CD4-positive, alpha-beta T cell treated with Interferon alpha-2 for 1 hour (primary cell): ENCODE measurements around the gene TRIP10.
A peak's percentile ranks its signal among the peaks of the same experiment; 100 is the strongest.
"Not testable (repeated sequence)": the region's sequence is repeated elsewhere in the genome, so short reads cannot be mapped to it uniquely, and the experiment has no call there.

Source experiments
- DNase-seq, 2 donors: peaks; one replicate each; pipeline ENCODE4 v3.0.0-alpha.2; 2020 to 2022

Gene TRIP10

DNA sequence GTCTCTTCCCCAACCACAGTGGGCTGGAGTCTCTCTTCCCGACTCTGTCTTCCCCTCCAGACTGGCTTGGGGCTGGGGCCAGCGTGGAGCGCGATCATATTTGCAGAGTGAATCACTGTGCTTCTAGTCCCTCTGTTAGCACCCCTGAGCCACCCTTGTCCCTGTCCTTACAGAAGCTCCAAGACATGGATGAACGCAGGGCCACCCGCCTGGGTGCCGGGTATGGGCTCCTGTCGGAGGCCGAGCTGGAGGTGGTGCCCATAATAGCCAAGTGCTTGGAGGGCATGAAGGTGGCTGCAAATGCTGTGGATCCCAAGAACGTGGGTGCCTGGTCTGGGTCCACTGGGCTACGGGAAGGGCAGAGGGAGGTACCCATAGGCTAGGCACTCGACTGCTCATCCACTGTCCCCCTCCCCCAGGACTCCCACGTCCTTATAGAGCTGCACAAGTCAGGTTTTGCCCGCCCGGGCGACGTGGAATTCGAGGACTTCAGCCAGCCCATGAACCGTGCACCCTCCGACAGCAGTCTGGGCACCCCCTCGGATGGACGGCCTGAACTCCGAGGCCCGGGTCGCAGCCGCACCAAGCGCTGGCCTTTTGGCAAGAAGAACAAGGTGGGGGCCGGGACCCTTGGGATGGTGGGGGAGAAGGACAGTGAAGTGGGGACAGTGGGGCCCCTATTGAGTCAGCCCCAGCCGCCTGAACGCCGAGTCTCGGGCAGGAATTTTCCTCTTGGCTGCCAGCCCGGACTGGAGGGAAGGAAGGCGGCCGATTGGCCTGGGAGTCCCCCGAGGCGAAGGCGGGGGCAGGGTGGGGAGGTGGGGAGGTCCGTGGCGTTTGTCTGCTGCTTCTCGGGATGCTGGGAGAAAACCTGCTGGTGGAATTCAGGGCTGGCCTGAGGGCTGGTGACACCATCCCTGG is 5.2 kb downstream of the TRIP10 start:
- no peak for DNase-seq

DNA sequence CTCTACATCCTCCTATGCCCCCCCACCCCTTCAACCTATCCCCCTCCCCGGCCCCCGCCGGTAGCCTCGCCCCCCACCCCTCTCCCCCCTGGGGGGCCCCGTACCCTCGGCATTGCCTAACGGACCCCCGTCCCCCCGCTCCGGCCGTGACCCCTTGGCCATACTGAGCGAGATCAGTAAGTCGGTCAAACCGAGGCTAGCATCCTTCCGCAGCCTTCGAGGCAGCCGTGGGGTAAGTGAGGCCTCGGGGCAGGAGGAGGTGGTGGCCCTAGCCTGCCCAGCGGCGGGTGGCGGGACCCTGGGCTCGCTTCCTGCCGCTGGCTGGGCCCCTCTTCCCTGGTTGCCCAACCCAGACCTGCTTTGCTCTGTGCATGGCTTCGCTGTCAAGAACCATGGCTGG is 6.5 kb downstream of the TRIP10 start:
- no peak for DNase-seq

DNA sequence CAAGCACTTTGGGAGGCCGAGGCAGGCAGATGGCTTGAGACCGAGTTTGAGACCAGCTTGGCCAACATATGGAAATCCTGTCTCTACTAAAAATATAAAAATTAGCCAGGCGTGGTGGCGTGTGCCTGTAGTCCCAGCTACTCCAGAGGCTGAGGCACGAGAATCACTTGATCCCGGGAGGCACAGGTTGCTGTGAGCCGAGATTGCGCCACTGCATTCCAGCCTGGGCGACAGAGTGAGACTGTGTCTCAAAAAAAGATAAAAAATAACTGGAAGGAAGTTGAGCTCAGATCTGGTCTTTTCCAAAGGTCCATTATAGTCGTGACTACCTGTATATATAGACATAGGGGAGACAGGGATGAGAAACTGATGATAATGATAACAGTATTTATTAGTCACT is 9.1 kb downstream of the TRIP10 start:
- DNase-seq, result not testable (repeated sequence)

DNA sequence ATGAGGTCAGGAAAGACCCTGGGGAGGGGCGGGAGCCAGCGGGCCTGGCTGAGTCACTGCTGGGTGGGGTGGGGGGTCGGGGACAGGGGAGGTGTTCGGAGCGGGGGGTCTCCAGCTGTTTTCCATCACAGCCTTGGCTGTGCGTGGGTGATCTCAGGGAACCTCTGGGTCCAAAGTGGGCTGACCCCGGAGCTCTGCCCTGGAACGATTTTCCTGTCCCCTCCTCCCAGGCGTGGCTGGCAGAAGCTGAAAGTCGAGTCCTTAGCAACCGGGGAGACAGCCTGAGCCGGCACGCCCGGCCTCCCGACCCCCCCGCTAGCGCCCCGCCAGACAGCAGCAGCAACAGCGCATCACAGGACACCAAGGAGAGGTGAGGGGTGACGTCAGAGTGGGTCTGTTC is 10.6 kb downstream of the TRIP10 start:
- DNase-seq, result no peak

DNA sequence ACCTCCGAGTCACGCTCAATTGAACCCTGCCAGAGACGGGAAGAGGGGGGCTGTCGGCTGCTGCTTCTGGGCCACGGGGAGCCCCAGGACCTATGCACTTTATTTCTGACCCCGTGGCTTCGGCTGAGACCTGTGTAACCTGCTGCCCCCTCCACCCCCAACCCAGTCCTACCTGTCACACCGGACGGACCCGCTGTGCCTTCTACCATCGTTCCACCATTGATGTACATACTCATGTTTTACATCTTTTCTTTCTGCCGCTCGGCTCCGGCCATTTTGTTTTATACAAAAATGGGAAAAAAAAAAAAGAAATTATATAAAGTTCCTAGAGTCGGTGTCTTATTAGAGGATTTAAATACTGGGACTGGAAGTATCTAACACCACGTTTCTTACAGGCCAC is 11.7 kb downstream of the TRIP10 start:
- no peak for DNase-seq

DNA sequence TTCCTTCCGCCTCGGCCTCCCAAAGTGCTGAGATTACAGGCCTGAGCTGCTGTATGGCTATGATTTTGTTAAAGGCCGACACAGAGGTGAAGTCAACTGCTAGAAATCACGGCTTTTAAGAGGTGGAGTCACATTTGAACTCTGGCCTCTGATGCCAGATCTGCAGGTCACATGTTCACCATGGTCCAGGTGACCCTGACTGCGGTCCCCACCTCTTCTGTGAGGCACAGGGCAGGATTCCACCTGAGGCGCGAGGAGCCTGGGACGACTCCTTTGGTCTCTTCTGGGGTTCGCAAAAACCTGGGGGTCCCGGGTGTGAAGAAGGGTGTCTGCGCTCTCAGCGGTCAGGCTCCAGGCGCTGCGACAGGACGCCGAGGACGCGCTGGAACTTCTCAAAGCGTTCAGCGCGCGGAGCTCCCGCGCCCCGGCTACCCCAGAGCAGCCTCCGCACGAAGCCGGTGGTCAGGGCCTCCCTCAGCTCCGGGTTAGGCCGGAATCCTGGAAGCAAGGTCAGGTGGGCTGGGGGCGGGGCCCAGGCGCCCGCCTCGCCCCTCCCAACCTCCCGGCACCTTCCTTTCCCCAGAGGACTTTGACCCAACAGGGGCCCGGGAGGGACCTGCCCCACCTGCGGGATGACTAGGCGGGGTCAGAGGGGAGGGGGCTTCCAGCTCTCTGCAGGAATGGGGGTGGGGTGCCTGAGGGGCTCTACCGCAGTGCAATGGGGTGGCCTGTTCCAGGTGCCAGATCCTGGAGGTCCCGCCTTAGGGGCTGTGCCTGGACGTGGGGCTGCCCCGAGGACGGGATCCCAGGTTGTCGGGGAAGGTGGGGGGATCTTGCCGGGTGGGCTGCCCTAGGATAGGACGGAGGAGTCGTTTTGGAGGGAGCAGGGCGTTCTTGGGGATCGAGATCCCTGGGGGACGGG is 13.0 kb downstream of the TRIP10 start:
- DNase-seq, result no peak

DNA sequence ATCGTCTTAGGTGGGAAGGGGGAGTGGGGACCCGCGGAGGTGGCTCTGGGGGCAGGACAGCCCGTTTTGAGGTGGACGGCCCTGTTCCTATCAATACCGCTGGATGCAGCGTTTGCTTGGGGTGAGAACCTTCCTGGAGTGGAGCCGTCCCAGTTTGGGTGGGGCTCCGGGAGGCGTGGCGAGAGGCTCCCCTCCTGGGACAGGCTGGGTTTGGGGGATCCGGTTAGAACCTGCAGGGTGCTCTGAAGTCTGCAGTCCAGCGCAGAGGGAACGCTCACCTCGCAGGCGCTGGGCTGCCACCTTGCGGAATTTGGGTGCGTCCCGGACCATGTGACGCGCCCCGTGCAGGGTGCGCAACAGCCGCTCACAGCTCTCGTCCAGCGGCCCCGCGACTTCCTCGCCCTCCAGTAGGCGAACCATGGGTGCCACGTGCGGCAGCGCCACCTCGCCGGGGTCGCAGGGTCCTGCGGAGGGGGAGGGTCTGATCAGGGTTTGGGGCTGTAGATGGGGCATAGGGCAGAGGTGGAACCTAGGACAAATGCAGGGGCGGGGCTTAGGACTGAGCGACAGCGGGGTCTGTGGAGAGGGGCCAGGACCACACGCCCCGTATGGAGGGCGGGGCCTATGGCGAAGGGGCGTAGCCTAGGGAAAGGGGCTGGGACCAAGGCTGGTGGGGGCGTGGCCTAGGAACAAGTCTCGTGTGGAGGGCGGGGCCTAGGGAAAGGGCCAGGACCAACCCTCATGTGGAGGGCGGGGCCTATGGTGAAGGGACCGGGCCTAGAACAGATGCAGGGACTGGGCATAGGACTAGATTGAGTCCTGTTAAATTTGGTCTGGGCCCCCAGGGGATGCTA is 13.9 kb downstream of the TRIP10 start:
- peak; percentile 86 to 87 for DNase-seq

DNA sequence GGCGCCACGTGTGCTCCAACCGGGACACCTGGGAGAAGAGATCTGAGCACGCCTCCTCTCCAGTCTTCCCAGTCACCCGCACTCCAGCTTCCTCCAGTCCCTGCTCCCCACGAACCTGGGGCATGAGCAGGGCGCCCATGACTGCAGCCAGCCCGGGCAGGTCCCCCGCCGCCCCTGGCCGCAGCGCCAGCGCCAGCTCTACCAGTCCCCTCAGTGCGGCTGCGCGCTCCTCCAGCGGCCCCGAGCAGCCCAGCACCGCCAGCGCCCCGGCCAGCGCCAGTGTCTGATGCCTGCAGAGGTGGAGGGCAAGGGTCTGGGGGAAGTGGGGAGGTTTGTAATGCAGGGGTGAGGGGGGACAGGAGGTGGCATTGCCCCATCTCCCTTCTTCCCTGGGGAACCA is 14.7 kb downstream of the TRIP10 start:
- DNase-seq, result no peak

DNA sequence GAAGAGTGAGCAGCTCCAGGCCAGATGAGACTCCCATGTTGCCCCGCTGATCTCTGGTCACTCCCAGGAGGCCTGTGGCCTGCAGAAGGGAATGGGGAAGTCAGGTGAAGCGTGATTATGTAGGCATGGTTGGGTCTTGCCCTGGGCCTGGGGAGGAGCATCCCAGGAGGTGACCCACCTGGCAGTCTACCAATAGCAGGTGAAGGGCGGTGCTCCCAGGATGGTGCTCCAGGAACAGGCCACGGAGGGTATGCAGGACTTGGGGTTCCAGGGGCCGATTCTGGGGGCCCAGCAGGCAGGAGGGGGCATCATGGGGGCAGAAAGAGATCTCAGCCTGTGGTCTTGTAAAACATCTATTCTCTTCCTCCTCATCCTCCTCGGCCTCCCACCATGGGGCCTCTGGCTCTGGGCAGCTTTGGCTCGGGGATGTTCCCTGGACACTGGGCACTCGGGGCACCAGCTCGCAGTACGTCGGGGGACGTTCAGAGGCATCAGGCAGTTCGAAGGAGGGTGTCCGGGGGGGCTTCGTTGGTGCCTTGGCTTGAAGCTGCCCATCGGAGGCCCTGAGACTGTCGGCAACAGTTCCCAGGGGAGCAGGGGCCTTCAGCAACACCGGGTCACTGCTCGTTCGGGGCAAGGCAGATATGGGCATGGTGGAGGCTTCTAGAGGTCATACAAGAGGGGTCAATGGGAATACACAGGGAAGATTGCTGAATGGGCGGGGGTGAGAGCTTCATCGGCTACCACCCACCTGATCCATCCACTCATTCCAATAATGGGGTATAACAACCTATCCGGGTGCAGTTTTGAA is 15.4 kb downstream of the TRIP10 start:
- DNase-seq, result no peak

DNA sequence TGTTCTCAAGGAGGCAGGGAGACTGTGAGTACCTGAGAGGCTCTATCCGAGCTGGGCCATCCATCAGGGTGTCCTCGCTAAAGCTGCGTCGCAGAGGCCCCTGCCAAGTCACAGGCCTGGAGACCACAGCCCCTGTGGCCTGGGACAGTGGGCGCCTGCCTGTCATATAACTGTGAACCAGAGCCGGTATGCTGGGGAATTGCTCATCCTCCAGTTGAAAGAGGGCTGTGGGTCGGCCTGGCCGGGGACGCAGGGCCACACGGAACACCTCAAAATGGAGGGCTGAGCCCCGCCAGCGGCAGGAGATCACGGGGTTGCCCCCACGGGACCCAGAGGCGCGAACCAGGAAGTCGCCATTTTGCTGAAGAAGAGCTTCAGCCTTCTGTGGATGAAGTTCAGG is 21.1 kb downstream of the TRIP10 start:
- no peak for DNase-seq

DNA sequence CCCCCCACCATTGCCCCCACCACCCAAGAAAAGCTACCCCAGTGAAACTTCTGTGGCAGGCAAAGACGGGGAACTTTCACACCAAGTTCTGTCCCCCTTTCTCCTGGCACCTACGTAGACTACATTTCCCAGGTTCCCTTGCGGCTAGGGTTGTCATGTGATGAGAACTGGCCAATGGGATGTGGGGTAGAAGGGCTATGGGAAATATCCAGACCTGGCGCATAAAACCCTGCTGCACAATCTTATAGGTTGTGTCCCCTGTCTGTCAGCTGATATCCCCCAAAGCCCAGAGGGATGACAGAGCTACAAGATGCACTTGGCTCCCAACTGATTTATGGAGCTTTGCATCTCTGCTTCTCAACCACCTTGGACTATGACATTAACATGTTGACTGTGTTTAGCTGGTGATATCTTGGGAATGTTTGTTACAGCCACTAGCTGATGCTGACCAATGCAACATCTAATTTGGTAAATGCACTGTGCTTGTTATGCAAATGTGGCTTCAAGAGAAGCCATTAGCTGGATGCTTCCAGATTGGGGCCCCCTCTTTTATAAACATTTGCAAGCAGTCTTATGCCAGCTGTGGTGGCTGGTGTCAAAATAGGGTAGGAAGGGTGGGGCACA is 21.7 kb downstream of the TRIP10 start:
- peak; percentile 23 to 37 for DNase-seq

DNA sequence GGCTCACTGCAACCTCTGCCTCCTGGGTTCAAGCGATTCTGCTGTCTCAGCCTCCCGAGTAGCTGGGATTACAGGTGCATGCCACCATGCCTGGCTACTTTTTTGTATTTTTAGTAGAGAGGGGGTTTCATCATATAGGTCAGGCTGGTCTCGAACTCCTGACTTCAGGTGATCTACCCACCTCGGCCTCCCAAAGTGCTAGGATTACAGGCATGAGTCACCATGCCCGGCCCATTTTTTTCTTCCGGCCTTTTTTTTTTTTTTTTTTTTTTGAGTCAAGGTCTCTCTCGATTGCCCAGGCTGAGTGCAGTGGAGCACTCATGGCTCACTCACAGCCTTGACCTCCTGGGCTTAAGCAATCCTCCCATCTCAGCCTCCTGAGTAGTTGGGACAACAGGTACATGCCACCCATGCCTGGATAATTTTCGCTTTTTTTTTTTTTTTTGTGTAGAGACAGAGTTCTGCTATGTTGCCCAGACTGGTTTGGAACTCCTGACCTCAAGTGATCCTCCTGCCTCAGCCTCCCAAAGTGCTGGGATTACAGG is 22.8 kb downstream of the TRIP10 start:
- DNase-seq, result not testable (repeated sequence)

DNA sequence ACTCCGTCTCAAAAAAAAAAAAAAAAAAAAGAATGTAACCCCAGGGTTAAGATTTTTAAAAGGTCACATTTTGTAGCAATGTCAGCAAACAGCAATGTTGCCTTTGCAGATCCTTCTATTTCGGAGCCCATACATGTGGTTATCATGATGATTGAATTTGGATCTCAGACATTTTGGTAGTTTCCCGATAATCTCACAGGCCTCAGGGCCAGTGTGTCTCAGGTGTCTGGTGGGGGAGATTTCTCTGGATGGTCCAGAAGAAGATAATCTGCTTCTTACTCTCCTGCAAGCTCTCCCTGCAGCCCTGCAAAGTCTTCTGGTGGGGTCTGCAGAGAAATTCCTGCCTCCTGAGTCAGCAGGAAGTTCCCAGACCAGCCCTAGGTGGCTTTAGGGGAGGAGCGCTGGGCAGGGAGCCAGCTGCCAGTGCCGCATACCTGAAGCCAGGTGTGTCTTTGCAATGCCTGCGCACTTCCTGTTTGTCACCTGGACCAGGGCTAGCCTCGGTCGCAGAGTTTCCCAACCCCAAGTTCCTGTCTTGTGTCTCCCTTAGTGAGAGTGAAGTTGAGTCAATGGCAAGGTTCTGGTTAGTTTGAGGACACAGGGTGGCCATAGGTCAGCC is 26.4 kb downstream of the TRIP10 start:
- peak in 1 of 2 donors; percentile 44 for DNase-seq

DNA sequence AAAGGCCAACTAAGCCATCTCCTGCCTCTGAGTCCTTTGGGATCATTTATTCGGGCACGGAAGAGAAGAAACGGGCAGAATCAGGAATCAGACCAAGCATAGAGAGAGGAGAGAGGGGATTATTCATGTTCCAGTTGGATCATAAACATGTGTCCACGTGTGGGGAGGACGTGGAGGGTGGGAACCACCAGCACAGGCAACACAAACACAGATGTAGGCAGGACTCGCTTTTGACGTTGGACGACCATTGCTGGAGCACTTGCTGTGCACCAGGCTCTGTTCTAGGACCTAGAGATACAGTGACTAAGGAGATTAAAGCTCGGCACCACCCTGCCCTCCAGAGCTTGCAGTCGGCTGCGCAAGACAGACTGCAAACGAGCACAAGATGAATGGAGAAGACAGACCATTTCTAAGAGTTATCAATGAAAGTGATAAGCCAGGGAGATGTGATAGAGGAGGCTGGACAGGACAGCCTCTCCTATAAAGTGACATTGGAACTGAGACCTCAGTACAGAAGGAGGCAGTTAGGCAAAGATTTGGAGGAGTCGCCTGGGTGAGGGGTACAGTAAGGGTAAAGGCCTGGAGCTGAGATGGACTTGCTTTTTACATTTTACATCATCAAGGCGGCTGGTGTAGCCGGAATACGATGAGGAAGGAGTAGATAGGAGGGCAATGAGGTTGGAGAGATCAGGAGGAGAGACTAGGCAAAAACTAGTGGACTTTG is 27.0 kb downstream of the TRIP10 start:
- peak in 1 of 2 donors; percentile 28 for DNase-seq

DNA sequence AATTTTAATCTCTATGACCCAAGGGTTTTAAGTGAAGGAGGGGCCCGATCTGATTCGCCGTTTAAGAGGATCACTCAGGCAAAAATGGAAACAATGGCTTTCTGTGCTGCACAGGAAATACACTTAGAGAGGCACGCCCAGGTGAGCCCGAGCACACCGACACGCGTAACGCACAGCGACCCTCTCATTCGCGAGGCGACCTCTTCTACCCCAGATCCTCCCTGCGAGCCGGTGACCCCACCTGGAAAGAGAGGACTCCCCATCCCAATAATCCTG is 27.5 kb downstream of the TRIP10 start:
- peak in 1 of 2 donors; percentile 79 for DNase-seq

DNA sequence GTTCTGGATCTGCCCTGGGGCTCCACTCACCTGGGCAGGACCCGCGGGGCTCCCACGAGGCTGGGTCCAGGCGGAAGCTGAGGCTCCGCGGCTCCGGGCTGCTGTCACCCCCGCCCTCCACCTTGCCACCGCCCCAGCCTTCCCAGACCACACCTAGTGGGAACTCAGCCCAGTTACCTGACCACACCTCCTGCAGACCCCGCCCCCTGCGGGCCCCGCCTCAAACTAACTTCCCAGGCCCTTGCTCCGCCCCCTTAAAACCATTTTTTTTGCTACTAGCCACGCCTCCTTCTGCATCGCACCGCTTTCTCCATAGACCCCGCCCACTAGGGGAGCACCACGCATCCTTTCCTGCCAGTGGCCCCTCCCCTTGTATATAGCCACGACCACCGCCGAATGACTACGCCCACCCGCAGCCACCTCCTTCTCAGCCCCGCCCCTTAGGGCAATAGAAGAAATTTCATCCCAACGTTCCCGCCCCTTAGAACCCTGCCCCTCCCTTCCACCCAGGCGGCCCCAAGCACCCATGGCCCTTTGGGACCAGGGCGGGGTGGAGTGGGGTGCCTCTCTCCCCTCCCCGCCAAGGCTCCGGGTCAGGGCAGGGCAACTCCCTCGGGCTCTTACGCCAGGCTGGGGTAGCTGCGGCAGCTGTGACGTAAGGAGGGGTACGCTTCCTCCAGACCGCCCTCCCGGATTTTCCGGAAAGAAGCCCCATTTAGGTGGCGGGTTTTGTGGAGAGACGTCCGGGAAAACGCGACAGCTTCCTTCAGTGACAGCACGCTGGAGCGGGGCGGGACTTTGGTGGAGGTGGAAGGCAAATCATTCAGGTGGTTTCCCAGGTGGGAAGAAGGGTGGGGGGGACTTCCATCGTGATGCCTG is 28.1 kb downstream of the TRIP10 start, which contains the start of gene SH2D3A:
TSS of gene SH2D3A (minus strand) at position 79 of the 879 bp plus-strand sequence. CDS start 3,687 bp downstream, outside the sequence.
- DNase-seq, result peak; percentile 97 to 98

DNA sequence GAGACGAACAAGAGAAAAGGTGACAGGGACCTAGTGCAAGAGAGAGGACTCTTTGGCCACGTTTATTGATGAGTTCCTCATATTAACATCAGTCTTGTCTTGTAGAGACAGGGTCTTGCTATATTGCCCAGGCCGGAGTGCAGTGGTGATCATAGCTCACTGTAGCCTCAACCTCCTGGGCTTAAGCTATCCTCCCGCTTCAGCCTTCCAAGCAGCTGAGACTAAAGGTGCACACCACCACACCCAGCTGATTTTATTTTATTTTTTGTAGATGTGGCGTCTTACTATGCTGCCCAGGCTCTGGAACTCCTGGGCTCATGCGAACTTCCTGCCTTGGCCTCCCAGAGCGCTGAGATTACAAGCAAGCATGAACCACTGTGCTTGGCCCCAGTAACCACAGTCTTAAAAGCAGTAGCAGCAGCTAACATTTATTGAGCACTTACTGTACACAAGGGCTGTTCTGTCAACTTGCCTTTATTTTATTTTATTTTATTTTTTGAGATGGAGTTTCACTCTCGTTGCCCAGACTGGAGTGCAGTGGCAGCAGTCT is 28.8 kb downstream of the TRIP10 start:
- peak; percentile 23 to 48 for DNase-seq

DNA sequence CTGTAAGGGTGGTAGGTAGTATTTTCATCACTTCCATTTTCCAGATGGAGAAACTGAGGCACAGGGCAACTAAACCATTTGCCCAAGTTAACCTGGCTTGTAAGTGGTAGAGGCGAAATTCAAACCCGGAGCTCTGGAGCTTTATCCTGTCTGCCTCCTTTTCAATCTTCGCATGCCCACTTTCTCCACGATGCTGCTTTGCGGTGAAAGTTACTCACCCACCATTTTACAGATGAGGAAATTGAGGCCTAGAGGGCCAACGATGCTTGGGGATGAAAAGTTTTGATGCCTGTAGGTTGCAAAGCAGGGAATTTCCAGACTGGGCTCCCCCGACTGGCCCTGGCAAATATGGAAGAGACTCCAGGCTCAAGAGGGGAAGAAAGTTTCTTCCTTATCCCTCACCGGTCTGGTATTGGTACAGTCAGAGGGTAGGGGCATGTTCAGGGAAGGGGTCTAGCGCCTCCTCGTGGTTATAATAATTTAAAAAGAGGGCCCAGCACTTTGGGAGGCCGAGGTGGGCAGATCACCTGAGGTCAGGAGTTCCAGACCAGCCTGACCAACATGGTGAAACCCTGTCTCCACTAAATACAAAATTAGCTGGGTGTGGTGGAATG is 29.6 kb downstream of the TRIP10 start:
- peak; percentile 12 to 52 for DNase-seq
